HG03175 (cell line): ENCODE data around the gene ZFAND5.

ENCODE experiments used
- ATAC-seq: cut with Tn5 transposase; IDR thresholded peaks from one replicate; pipeline ENCODE4 v1.9.1; 2021; ENCODE audit warnings: mild to moderate bottlenecking, moderate library complexity; ENCODE audit not compliant: unreplicated experiment

The ZFAND5 gene

DNA sequence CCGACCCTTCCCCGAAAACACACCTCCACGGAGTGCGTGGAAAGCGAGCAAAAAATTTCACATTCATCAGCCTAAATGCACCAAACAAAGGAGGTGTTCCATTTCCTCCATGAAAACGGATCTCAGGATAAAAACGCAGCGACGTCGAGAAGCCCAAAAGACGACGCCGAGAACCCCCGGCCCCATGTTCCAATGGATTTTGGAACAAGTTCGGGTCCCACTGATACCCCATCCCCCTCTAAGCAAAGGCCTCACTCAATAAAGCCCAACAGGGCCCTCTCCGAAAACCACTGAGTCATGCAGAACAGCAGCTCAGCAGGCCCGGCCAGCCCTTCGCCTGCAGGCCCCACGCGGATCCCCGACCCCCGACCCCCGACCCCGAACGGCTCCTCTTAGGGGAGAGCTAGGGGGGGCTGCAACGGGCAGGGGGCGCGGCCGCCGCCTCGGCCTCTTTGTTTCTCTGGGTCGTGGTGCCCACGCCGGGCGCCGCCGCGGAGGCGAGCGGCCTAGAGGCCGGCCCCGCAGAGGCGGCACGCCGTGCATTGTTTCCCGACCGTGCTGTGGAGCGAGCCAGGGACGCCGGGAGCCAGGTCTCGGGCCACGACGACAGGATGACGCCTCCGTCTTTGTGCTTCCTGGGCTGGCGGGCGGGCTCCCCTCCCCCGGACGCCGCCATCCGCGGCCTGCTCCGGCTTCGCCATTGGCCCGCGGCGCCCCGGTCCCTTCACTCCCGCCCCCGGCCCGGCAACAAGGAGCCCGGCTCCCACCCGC lies 915 bp downstream of the ZFAND5 start:
- peak; percentile 41 for ATAC-seq

DNA sequence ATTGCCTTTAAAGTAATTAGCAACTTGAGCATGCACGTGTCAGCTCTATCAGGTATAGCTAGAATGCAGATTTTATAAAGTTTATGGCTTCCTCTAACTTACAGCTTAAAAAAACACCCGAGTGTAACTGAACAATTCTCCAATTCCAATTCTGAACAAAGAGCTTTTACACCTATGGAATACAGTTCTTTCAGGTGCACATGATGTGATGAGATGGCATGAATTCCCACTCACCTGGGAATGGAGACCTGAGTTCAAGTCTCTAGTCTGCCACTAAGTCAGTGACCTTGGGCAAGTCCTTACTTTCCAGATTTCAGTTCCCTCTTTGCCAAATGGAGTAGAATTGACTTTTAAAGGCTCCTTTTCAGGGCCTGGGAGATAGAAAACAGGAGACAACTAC lies 1.8 kb downstream of the ZFAND5 start:
- ATAC-seq: no peak

DNA sequence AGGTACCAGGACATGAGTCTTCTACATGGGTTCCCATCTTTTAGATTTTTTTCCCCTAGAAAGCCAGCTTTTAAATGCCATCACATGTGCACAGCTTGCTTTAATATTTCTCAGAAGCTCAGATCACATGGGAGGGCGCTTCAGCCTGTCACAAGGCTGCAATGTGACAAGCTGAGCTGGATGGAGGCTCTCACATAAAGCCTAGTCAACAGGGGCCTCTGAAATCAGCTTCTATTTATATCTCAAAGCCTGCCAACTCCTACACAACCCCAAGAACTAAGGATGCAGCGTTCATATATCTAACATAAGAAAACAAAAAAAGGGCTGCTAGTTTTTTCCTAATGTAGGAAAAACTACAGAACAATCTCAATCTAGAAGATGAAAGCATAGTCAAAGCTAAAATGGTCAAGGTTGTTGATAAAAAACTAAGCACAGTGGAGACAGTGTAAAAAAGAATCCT lies 2.3 kb downstream of the ZFAND5 start:
- peak; percentile 32 for ATAC-seq

DNA sequence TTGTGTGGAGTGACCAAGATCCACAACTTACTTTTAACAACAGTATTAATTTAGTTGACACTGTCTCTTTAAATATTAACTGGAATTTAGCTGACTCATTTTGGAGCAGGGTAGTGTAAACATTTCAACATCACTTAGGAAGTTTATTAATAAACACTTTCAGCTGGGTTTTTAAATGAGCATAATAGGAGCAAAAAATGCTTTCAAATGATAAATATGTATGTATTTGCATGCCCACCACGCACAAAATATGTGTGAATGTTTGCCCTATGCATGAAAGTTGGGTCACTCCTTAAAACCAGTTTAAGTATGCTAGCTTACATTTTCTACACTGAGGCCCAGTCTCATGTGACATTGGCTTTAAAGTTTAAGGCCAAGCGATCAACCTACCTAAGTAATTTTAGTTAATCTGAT lies 2.9 kb downstream of the ZFAND5 start:
- ATAC-seq: no peak

DNA sequence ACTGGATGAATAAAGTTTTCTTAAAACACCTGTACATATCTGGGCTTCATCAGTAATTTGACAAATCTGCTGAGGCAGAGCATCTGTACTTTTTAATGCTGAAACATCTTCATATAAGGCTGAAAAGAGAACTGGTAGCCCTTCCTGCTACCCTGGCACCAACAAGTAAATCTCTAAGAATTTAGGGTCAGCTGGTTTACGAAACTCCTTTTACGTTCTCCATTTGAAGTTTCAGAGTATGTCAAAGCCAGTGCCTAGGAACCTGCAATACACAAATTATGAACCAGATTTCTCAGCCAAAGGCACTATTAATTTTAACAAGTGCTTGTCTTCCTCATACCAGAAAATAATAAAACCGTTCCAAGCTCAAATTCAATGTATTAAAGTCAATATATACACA lies 3.8 kb downstream of the ZFAND5 start:
- no peak for ATAC-seq

DNA sequence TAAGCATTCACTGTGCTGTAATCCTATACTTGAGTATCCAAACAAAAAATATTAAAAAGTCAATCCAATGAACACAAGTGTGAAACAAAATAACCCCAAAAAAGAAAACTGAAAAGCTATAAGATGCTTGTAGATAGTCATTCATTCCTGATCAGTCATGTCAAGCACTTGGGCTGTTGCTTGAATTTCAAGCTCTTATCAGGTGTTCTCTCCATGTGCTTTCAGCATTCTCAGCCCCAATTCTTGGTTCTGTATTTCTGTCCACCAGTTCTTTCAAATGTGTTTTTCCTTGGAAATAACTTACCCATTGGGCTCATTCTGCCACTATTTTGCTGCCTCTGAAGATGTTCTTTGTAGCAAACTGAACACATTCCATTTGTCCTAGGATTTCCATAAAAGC lies 4.7 kb downstream of the ZFAND5 start:
- no peak for ATAC-seq

DNA sequence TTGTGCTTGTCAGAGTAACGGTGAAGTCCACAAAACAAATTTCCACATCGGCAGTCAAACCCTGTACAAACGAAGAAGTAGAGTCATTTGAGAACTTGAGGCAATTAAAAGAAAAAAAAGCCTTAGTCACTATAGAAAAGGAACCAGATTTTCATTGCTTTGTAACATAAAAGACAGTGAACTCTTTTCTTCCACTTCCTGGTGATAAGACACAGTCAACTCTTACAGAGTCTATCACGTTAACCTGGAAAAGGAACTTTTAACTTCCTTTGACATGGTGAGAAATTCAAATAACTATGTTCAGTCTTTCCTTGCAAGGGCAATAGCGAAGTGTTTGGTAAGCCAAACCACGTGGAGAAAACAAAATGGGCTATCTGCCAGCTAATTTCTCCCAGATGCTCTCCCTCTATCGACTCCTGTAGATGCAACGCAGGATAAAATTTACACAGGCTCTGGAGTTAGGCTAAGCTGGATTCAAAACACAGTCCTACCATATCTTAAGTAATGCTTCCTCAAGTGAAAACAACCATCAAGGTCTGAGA lies 8.9 kb downstream of the ZFAND5 start:
- no peak for ATAC-seq

DNA sequence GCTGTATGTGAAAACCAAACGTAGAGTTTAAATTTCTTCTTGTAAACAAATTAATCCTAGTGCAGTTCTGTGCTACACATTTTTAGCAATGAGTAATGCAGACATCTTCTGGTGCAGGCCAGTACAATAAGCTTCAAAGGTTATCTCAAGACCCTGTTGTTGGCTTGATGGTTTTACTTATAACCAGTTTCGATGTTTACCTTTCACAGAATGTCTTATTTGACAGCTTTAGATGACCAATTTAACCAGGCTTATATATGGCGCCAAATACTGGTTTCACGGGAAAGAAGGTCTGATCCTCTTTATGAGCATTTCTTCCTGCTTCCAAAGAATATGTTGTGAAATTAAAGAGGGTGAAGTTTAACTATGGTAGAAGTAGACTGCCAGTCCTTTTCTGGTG lies 9.9 kb downstream of the ZFAND5 start:
- no peak for ATAC-seq

DNA sequence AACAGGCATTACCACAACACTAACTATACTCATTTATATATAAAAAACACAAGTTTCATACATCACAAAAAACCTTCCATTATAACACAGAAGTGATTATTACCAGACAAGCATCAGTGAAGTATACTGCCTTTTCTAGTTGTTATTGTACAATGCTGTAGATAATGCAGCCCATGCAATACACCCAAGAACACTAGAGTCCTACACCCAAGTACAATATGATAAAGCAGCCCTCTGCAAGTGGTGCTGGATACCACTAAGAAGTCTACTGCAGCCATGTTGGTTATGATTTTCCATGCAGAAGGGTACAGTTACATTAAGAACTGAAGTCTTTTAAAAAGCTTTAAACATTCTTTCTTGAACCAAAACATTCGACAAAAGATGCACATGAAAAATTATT lies 10.3 kb downstream of the ZFAND5 start:
- ATAC-seq: no peak

DNA sequence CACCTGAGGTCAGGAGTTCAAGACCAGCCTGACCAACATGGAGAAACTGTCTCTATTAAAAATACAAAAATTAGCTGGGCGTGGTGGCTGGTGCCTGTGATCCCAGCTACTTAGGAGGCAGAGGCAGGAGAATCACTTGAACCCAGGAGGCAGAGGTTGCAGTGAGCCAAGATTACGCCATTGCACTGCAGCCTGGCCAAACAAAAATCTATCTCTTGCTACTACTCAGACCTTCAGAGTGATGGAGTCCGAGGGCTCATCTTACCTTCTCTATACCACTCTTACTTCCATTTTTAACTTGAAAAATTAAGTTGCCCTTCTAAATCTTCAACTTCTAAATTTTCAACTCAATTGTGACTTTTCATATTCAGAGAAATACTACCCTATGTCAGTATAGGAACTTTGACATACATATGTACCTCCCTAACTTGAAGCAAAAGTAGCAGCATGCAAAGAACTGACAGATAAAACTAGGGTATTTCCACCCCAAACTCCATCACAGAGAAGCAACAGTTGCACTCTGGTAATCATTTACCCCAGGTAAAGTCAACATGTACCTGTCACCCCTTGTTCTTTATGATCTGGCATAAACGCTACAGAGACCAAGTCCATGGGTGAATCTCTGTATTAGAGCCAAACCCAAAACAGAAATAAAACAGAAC lies 11.4 kb downstream of the ZFAND5 start:
- ATAC-seq: no peak

DNA sequence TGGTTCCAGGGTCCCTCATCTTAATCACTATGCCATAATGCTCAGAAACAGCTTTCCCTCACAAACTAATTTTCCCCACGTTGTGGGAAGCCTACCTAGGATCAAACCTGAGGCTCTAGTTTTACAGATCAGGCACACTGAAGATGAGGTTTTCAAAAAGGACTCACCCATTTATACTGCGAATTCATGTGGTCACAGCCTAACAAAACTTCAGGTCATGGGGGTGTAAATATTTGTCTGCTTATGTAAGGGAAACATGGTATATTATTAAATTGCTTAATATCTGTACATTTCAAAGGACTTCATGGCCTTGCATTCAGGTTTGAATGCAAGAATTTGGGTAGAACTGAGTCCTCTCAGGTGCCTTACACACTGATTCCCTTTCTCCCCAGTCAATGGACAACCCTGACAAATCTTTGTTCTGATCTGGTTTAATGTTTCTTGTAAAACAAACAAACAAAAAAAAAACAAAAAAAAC lies 12.1 kb downstream of the ZFAND5 start:
- no peak for ATAC-seq

DNA sequence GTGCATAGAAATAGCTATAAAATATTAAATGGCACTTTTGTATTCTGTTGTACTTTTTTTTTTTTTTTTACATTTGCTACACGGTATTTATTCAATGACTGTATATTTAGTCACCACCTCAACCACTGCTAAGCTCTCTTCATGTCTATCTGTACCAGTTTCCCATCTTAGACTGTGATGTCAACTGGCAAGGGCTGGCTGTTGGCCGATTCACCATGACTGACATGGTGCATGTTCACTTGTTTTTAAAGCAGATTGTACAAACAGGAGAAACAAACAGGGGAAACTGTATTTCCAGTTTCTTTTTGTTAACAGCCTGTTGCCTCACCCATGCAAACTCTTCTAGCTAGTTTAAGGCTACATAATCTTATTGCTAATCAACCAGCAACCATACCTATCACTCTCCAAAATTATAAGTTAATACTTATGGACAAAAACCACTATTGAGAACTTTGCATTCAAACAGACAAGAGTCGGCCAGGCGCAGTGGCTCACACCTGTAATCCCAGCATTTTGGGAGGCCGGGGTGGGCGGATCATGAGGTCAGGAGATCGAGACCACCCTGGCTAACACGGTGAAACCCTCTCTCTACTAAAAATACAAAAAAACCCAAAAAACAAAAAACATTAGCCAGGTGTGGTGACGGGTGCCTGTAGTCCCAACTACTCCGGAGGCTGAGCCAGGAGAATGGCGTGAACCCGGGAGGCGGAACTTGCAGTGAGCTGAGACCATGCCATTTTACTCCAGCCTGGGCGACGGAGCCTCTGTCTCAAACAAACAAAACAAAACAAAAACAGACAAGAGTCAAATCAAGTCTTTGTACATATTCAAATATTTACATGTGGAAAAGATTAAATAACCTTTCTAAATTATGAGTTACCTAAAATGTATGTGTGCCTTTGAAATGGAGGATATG lies 13.2 kb downstream of the ZFAND5 start:
- no peak for ATAC-seq

DNA sequence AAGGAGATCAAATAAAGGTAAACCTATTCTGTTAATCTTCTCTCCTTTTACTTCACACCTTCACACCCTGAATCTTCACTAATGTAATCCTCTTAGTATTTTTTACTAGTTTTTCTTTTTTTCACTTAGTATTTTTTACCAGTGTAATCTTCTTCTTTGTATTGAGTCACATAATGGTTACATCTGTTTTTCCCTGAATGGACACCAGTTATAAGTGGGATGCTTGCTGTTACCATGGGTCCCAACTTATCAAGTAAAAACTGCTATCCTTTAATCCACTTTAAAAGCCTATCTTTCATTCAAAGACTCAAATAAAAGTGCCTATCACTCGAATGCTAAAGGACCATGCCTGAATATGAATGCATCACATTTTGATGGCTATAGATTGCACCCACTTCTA lies 15.1 kb downstream of the ZFAND5 start:
- ATAC-seq: no peak

DNA sequence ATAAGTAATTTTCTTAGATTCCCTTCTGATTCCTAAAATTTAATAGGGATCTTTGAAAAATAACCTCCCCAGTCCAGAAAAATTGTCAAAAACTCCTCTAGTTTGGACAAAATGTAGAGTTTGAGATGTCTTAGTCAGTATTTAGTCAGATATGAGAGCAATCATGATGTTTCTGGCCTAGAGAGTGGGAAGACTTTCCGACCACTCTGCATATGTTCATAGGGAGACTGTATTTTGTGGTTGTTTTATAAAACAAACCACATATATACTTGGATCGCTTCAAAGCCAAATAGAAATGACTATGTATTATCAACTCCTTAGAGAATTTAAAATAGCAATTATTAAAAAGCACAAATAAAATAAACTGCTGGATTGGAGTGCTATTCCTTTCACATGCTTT lies 15.8 kb downstream of the ZFAND5 start:
- no peak for ATAC-seq

DNA sequence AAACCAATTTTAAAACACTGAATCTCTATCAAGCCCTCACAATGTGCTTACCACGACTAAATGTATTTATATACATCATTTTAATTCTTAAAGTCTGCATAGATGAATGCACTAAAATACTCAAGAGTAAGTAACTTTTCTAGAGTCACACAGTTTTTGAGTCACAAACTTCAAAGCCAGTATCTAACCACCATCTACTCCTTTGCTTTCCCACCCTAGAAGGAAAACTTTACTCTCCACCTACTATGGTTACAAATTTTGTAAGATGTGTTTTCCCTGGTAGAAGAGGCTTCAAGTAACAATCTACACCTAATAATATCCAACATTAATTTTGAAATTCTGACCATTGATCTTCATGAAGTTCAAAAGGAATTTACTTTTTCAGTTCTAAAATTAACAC lies 18.7 kb downstream of the ZFAND5 start:
- ATAC-seq: no peak

DNA sequence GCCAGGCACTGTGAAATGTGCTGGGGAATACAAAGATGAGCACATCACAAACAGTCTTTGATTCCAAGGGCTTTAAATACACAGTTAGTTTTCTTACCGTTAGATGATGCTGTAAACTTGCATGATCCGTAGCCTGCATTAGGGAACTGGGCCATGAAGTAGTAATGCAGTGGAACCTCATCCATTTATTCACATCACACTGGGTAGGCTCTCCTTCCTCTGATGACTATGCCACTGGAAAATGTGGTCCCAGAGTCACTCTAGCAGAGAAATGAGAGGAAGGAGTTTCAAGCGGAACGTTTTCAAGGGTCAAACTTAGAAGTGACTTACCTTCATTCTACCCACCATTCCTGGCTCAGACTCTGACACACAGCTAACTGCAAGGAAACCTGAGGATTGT lies 26.4 kb downstream of the ZFAND5 start:
- no peak for ATAC-seq

DNA sequence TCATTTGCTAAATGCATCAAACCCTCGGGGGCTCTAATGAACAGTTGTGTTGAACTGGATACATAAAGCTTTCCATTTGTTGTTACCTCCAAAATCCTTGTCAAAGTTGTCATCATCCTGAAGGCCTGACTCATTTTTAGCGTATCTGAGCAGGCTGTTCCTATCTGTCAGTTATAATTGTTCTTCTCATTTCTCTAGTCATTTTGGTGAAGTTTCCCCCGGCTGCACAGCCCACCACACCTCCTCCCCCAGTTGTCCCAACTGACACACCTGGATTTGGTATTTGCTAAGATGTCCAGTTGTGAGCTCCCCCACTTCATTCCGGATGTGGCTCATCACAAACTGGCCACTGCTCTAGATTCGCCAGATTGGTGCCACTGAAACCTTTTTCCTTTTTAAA lies 27.7 kb downstream of the ZFAND5 start:
- ATAC-seq: no peak

DNA sequence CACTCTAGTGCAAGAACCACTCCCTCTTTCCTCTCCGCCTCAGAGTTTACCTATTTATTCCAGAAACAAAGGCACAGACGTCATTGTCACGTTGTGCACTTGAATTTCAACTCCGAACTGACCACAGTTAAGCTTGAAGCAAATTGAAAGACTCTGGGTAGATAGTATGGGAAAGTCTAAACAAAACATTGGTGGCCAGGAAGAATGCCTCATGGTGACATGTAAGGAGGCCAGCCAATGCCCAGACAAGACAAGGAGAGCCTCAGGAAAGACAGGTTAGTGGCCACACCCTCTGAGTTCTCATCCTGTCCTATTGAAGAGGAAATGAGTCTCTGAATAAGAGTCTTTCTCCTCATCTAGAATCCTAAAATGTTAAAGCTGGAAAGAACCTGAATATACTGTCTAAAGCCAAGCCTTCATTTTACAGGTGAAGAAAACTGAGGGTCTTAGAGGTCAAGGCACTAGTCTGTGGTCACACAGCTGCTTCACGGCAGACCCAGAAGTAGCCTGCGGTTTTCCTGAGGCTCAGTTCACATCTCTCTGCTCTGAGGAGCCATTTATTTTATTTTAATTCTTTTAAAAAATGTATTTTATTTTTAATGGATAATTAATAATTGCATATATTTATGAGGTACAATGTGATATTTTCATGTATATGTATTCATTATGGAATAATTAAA lies 30.2 kb downstream of the ZFAND5 start:
- ATAC-seq: no peak

DNA sequence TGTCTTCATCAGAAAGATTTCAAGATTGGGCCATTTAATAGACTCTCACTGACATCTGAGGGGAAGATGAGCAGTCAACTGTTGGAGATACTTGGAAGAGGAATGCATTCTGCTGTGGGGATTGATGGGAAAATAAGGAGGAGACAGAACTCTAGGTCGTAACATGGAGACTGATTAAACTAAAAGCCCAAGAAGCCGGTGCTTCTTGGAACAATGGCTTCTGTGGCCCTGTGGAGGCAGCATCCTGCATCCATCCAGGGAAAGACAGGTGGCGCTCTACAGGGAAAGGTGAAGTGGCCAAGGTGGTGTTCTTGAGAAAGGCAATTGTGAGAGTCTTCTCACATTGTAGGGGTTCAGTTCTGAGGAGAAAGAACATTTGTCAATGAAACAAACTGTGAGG lies 31.3 kb downstream of the ZFAND5 start:
- ATAC-seq: no peak

DNA sequence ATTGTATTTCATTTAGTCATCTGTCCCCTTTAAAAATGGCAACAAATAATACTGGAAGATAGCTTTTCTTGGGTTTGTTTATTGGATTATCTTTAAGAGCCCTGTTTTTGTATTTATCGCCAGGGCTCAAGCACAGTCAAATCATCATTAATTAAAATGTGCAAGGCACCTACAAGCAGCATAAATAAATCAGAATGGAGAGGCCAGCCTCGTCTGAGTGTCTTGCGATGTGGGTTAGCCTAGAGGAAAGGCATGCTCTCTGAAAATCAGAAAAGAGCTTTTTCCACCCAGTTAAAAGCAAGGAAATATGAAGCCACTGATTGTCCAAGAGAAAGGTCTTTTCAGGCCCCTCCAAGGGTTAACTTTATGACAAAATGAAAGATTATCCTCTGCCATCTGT lies 31.8 kb downstream of the ZFAND5 start:
- no peak for ATAC-seq

DNA sequence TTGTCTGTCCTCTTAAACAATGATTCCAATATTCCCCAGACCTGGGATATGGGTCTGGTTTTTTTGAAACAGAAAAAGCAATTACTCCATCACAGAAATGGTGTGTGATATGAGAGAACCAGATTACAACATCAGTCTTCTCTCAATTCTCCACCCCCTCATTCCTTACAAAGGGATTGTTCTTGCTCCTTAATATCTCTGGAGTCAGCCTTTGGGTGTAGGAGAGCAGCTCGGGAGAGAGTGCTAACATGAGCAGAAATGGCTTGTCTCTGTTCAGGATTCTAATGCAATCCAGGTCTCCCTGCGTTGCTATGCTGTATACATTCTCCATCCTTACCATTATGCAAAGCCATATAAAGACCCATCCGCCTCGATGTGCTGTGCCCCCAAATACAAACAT lies 32.7 kb downstream of the ZFAND5 start:
- ATAC-seq: no peak
